ENCODE measurements around the gene CBLB. TPM values are rescaled to one million over a fixed set of nuclear protein-coding genes. Genes with fewer than 3 reads are reported as not detected.
A peak's percentile ranks its signal among the peaks of the same experiment; 100 is the strongest.

CBLB gene
- polyA plus RNA-seq (2012; ENCODE audit: insufficient read depth, insufficient read length) = 10.4 TPM

- H3K4me3 ChIP-seq (ENCODE audit: low read length) = peak within 1 kb of the TSS; percentile 81
- peak; percentile 83 for DNase-seq (ENCODE audit: low read depth, low spot score)
Observed at GRCh38 chr3:105868742-105869530, at the start of gene CBLB. CBLB (minus strand) TSS chr3:105869012; CDS start chr3:105867577, 1,435 bp downstream.

- H3K4me3 ChIP-seq (ENCODE audit: low read length) = no peak overlapping the region
- no peak for DNase-seq (ENCODE audit: low read depth, low spot score)
Observed at GRCh38 chr3:105916767-105917166, 48.0 kb upstream of the CBLB start.

- no peak overlapping the region for H3K4me3 ChIP-seq (ENCODE audit: low read length)
- DNase-seq (ENCODE audit: low read depth, low spot score) = no peak
Observed at GRCh38 chr3:105915524-105915923, 46.7 kb upstream of the CBLB start.

- DNase-seq (ENCODE audit: low read depth, low spot score) = no peak
- H3K4me3 ChIP-seq (ENCODE audit: low read length) = no peak overlapping the region
Observed at GRCh38 chr3:105913616-105914015, 44.8 kb upstream of the CBLB start.

- no peak for DNase-seq (ENCODE audit: low read depth, low spot score)
- H3K4me3 ChIP-seq (ENCODE audit: low read length) = no peak overlapping the region
Observed at GRCh38 chr3:105912891-105913290, 44.1 kb upstream of the CBLB start.

- DNase-seq (ENCODE audit: low read depth, low spot score) = no peak
Observed at GRCh38 chr3:105911496-105911895, 42.7 kb upstream of the CBLB start.

GRCh38 chr3:105907777-105908176, 39.0 kb upstream of the CBLB start:
- no peak overlapping the region for H3K4me3 ChIP-seq (ENCODE audit: low read length)
- DNase-seq (ENCODE audit: low read depth, low spot score) = no peak

More at GRCh38 chr3:105911496-105911895, 42.7 kb upstream of the CBLB start:
- H3K4me3 ChIP-seq (ENCODE audit: low read length) = no peak overlapping the region

- H3K4me3 ChIP-seq (ENCODE audit: low read length) = no peak overlapping the region
- no peak for DNase-seq (ENCODE audit: low read depth, low spot score)
Observed at GRCh38 chr3:105906836-105907235, 38.0 kb upstream of the CBLB start.

- H3K4me3 ChIP-seq (ENCODE audit: low read length) = no peak overlapping the region
- DNase-seq (ENCODE audit: low read depth, low spot score) = no peak
Observed at GRCh38 chr3:105906345-105906744, 37.5 kb upstream of the CBLB start.

GRCh38 chr3:105905328-105905727, 36.5 kb upstream of the CBLB start:
- no peak for DNase-seq (ENCODE audit: low read depth, low spot score)
- no peak overlapping the region for H3K4me3 ChIP-seq (ENCODE audit: low read length)

- no peak overlapping the region for H3K4me3 ChIP-seq (ENCODE audit: low read length)
- DNase-seq (ENCODE audit: low read depth, low spot score) = no peak
Observed at GRCh38 chr3:105904678-105905284, 36.0 kb upstream of the CBLB start.

- no peak for DNase-seq (ENCODE audit: low read depth, low spot score)
Observed at GRCh38 chr3:105904251-105904650, 35.4 kb upstream of the CBLB start.

GRCh38 chr3:105899516-105899915, 30.7 kb upstream of the CBLB start:
- no peak for DNase-seq (ENCODE audit: low read depth, low spot score)
- no peak overlapping the region for H3K4me3 ChIP-seq (ENCODE audit: low read length)

More at GRCh38 chr3:105904251-105904650, 35.4 kb upstream of the CBLB start:
- H3K4me3 ChIP-seq (ENCODE audit: low read length) = no peak overlapping the region

- DNase-seq (ENCODE audit: low read depth, low spot score) = no peak
- no peak overlapping the region for H3K4me3 ChIP-seq (ENCODE audit: low read length)
Observed at GRCh38 chr3:105891101-105891500, 22.3 kb upstream of the CBLB start.

- DNase-seq (ENCODE audit: low read depth, low spot score) = no peak
Observed at GRCh38 chr3:105888621-105889579, 20.1 kb upstream of the CBLB start.

GRCh38 chr3:105885256-105885655, 16.4 kb upstream of the CBLB start:
- DNase-seq (ENCODE audit: low read depth, low spot score) = no peak
- H3K4me3 ChIP-seq (ENCODE audit: low read length) = no peak overlapping the region

More at GRCh38 chr3:105888621-105889579, 20.1 kb upstream of the CBLB start:
- no peak overlapping the region for H3K4me3 ChIP-seq (ENCODE audit: low read length)

GRCh38 chr3:105883798-105884377, 15.1 kb upstream of the CBLB start:
- no peak for DNase-seq (ENCODE audit: low read depth, low spot score)

GRCh38 chr3:105880681-105881290, 12.0 kb upstream of the CBLB start:
- DNase-seq (ENCODE audit: low read depth, low spot score) = no peak
- no peak overlapping the region for H3K4me3 ChIP-seq (ENCODE audit: low read length)

More at GRCh38 chr3:105883798-105884377, 15.1 kb upstream of the CBLB start:
- no peak overlapping the region for H3K4me3 ChIP-seq (ENCODE audit: low read length)

- no peak overlapping the region for H3K4me3 ChIP-seq (ENCODE audit: low read length)
- DNase-seq (ENCODE audit: low read depth, low spot score) = no peak
Observed at GRCh38 chr3:105878061-105878460, 9.2 kb upstream of the CBLB start.
